ENCODE results near the gene SEC31A. TPM values are rescaled to one million over a fixed set of nuclear protein-coding genes. Genes with fewer than 3 reads are reported as not detected.

SEC31A gene
- total and polyA plus RNA-seq, 7 experiments from 2014 or later, result 130 to 168 (median 147) TPM

GRCh38 chr4:82851885-82852750, 38.8 kb downstream of the SEC31A start:
- H3K27me3 Mint-ChIP-seq, result no peaks in the 10 kb centered on the region
- Histone ChIP-seq H3K27me3 (ENCODE audit: control insufficient read depth in 2 of 2, insufficient read depth in 2 of 2, low read length in 2 of 2) (no peaks in the 10 kb centered on the region), H3K4me3 (ENCODE audit: low read length) (no peak overlapping the region), H3K9me3 (ENCODE audit: control insufficient read depth in 2 of 3, low read length in 3 of 3) (no peaks in the 10 kb centered on the region), H3K36me3 (ENCODE audit: control insufficient read depth in 2 of 3, insufficient read depth in 3 of 3, low read length in 3 of 3) (peaks cover 22 to 58% (median 35%) of the 10 kb centered on the region in 3 experiments), H3K27ac (ENCODE audit: low read depth, low read length) (no peak overlapping the region), H3K4me1 (ENCODE audit: control insufficient read depth in 2 of 2, insufficient read depth in 2 of 2, low read length in 2 of 2) (no peaks in the 10 kb centered on the region)
- no peak overlapping the region for H3K4me3 Mint-ChIP-seq
- ChIA-PET CTCF (interaction anchor here (0.5 to 2.7 kb wide), 8 partner anchors 44 to 500 kb away, joined by 3 to 11 read pairs (median 3); partner anchors contain the start of gene THAP9), POLR2A (interaction anchor here (0.6 to 2.3 kb wide), 4 partner anchors 15 to 475 kb away, joined by 3 to 5 read pairs (median 4); no protein-coding TSS in a partner anchor)
- peaks cover 27 to 54% (median 38%) of the 10 kb centered on the region in 5 donors for H3K36me3 Mint-ChIP-seq
- no peaks in the 10 kb centered on the region for H3K9me3 Mint-ChIP-seq
- peaks cover 0 to 17% (median 3%) of the 10 kb centered on the region in 7 donors for H3K4me1 Mint-ChIP-seq
- intact Hi-C loops (cut with micrococcal nuclease), result loop anchor here (1.0 to 5.0 kb wide), 6 partner anchors 39 to 430 kb away; partner anchors contain the start of genes COQ2 (in 1 of the 2), LIN54 (in 1 of the 2), SEC31A (in 1 of the 2) and THAP9 (in 1 of the 2)
- DNase-seq (peak in 6 of 9 donors; percentile 20 to 38 (median 32)), ATAC-seq (peak; percentile 58)
- H3K27ac Mint-ChIP-seq, result peak overlapping the region in 4 of 9 donors; percentile 21 to 47 (median 30)

DNA sequence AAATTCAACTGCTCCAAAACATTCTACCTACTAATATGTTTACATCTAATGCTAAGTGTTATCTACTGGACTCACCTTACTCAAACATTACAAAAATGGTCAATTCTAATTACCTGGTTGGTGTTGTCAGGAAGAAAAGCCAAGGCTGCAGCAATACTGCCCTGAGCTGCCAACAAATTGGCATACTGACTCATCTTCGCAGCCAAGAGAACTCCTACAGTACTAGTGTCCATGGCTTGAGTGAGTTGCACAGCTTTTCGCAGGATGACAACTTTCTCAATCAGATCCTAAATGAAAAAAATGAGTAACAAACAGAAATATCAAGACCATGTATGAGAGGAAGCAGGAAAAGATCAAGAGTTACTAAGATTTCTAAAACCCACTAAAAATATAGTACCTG, 39.6 kb downstream of the SEC31A start:
- intact Hi-C loops (cut with micrococcal nuclease), result loop anchor here in 1 of 2 donors (5.0 kb wide), 1 partner anchor 431 kb away; the partner anchor contains the start of gene COQ2
- Histone ChIP-seq H3K9me3 (ENCODE audit: control insufficient read depth in 2 of 3, low read length in 3 of 3) (no peaks in the 10 kb centered on the region), H3K36me3 (ENCODE audit: control insufficient read depth in 2 of 3, insufficient read depth in 3 of 3, low read length in 3 of 3) (peaks cover 22 to 57% (median 35%) of the 10 kb centered on the region in 3 experiments), H3K27ac (ENCODE audit: low read depth, low read length) (no peak overlapping the region), H3K4me1 (ENCODE audit: control insufficient read depth in 2 of 2, insufficient read depth in 2 of 2, low read length in 2 of 2) (no peaks in the 10 kb centered on the region), H3K4me3 (ENCODE audit: low read length) (no peak overlapping the region), H3K27me3 (ENCODE audit: control insufficient read depth in 2 of 2, insufficient read depth in 2 of 2, low read length in 2 of 2) (no peaks in the 10 kb centered on the region)
- Mint-ChIP-seq H3K27ac (no peak overlapping the region), H3K27me3 (no peaks in the 10 kb centered on the region), H3K9me3 (no peaks in the 10 kb centered on the region), H3K36me3 (peaks cover 27 to 61% (median 40%) of the 10 kb centered on the region in 5 donors), H3K4me3 (no peak overlapping the region), H3K4me1 (peaks cover 0 to 17% (median 3%) of the 10 kb centered on the region in 7 donors)
- ATAC-seq, result no peak
- ChIA-PET CTCF (interaction anchor here (0.6 to 2.7 kb wide), 2 partner anchors 48 to 499 kb away, joined by 3 to 11 read pairs; partner anchors contain the start of gene THAP9), POLR2A (interaction anchor here (2.3 kb wide), 1 partner anchor 38 kb away, joined by 5 read pairs; no protein-coding TSS in a partner anchor)
- DNase-seq, result no peak

DNA sequence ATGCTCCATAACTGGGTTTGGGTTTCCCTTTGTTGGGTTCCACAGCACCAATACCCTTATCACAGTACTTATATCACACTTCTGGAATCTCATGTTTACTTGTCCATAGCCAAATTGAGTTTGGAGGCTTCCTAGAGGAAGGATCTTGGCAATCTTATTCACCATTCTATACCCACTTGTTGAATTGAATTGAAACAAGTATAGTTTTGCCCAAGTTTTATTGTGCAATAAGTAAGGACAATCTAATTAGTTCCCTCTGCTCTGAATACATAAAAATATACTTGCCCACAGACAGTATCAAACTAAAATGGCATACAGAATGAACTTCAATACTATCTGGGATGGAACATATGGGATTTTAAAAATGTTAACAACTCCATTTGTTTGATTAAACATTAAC, 40.3 kb downstream of the SEC31A start:
- H3K27me3 ChIP-seq (ENCODE audit: control insufficient read depth in 2 of 2, insufficient read depth in 2 of 2, low read length in 2 of 2), result no peaks in the 10 kb centered on the region
- no peak overlapping the region for H3K27ac ChIP-seq (ENCODE audit: low read depth, low read length)
- Mint-ChIP-seq H3K27ac (no peak overlapping the region), H3K9me3 (no peaks in the 10 kb centered on the region), H3K4me3 (no peak overlapping the region), H3K4me1 (peaks cover 0 to 16% (median 3%) of the 10 kb centered on the region in 7 donors), H3K36me3 (peaks cover 24 to 62% (median 39%) of the 10 kb centered on the region in 5 donors), H3K27me3 (no peaks in the 10 kb centered on the region)
- no peaks in the 10 kb centered on the region for H3K4me1 ChIP-seq (ENCODE audit: control insufficient read depth in 2 of 2, insufficient read depth in 2 of 2, low read length in 2 of 2)
- peaks cover 22 to 57% (median 35%) of the 10 kb centered on the region in 3 experiments for H3K36me3 ChIP-seq (ENCODE audit: control insufficient read depth in 2 of 3, insufficient read depth in 3 of 3, low read length in 3 of 3)
- no peak for DNase-seq
- ChIA-PET CTCF (interaction anchor here (2.7 kb wide), 1 partner anchor 49 kb away, joined by 11 read pairs; the partner anchor contains the start of gene THAP9), POLR2A (interaction anchor here (2.3 kb wide), 1 partner anchor 39 kb away, joined by 5 read pairs; no protein-coding TSS in a partner anchor)
- intact Hi-C loops (cut with micrococcal nuclease), result loop anchor here in 1 of 2 donors (5.0 kb wide), 1 partner anchor 432 kb away; the partner anchor contains the start of gene COQ2
- no peak for ATAC-seq
- no peak overlapping the region for H3K4me3 ChIP-seq (ENCODE audit: low read length)
- H3K9me3 ChIP-seq (ENCODE audit: control insufficient read depth in 2 of 3, low read length in 3 of 3), result no peaks in the 10 kb centered on the region

GRCh38 chr4:82848706-82849105, 42.2 kb downstream of the SEC31A start:
- no peak for ATAC-seq
- Histone ChIP-seq H3K27me3 (ENCODE audit: control insufficient read depth in 2 of 2, insufficient read depth in 2 of 2, low read length in 2 of 2) (no peaks in the 10 kb centered on the region), H3K27ac (ENCODE audit: low read depth, low read length) (no peak overlapping the region), H3K4me3 (ENCODE audit: low read length) (no peak overlapping the region), H3K4me1 (ENCODE audit: control insufficient read depth in 2 of 2, insufficient read depth in 2 of 2, low read length in 2 of 2) (no peaks in the 10 kb centered on the region), H3K9me3 (ENCODE audit: control insufficient read depth in 2 of 3, low read length in 3 of 3) (no peaks in the 10 kb centered on the region), H3K36me3 (ENCODE audit: control insufficient read depth in 2 of 3, insufficient read depth in 3 of 3, low read length in 3 of 3) (peaks cover 15 to 63% (median 50%) of the 10 kb centered on the region in 3 experiments)
- intact Hi-C loops (cut with micrococcal nuclease), result loop anchor here in 1 of 2 donors (10.0 kb wide), 1 partner anchor 384 kb away; no protein-coding TSS in a partner anchor
- H3K27ac Mint-ChIP-seq, result no peak overlapping the region
- ChIA-PET POLR2A (no interaction called here), CTCF (no interaction called here)
- H3K27me3 Mint-ChIP-seq, result no peaks in the 10 kb centered on the region
- no peak overlapping the region for H3K4me3 Mint-ChIP-seq
- no peaks in the 10 kb centered on the region for H3K9me3 Mint-ChIP-seq
- H3K36me3 Mint-ChIP-seq, result peaks cover 16 to 63% (median 42%) of the 10 kb centered on the region in 5 donors
- H3K4me1 Mint-ChIP-seq, result peaks cover 0 to 13% (median 0%) of the 10 kb centered on the region in 7 donors
- DNase-seq, result no peak

GRCh38 chr4:82842593-82842992, 48.4 kb downstream of the SEC31A start:
- H3K27me3 Mint-ChIP-seq, result no peaks in the 10 kb centered on the region
- Histone ChIP-seq H3K4me3 (ENCODE audit: low read length) (no peak overlapping the region), H3K9me3 (ENCODE audit: control insufficient read depth in 2 of 3, low read length in 3 of 3) (no peaks in the 10 kb centered on the region), H3K4me1 (ENCODE audit: control insufficient read depth in 2 of 2, insufficient read depth in 2 of 2, low read length in 2 of 2) (no peaks in the 10 kb centered on the region), H3K36me3 (ENCODE audit: control insufficient read depth in 2 of 3, insufficient read depth in 3 of 3, low read length in 3 of 3) (peaks cover 0 to 62% (median 29%) of the 10 kb centered on the region in 3 experiments), H3K27me3 (ENCODE audit: control insufficient read depth in 2 of 2, insufficient read depth in 2 of 2, low read length in 2 of 2) (no peaks in the 10 kb centered on the region), H3K27ac (ENCODE audit: low read depth, low read length) (no peak overlapping the region)
- peak overlapping the region in 1 of 9 donors; percentile 59 for H3K27ac Mint-ChIP-seq
- peaks cover 0 to 50% (median 43%) of the 10 kb centered on the region in 5 donors for H3K36me3 Mint-ChIP-seq
- H3K4me1 Mint-ChIP-seq, result peaks cover 0 to 6% (median 0%) of the 10 kb centered on the region in 7 donors
- DNase-seq, result peak in 1 of 9 donors; percentile 10
- ChIA-PET CTCF (interaction anchor here (1.1 kb wide), 2 partner anchors 55 to 418 kb away, joined by 3 to 7 read pairs; no protein-coding TSS in a partner anchor), POLR2A (no interaction called here)
- H3K4me3 Mint-ChIP-seq, result no peak overlapping the region
- H3K9me3 Mint-ChIP-seq, result no peaks in the 10 kb centered on the region
- ATAC-seq, result no peak
- intact Hi-C loops (cut with micrococcal nuclease), result loop anchor here in 1 of 2 donors (10.0 kb wide), 1 partner anchor 378 kb away; no protein-coding TSS in a partner anchor

DNA sequence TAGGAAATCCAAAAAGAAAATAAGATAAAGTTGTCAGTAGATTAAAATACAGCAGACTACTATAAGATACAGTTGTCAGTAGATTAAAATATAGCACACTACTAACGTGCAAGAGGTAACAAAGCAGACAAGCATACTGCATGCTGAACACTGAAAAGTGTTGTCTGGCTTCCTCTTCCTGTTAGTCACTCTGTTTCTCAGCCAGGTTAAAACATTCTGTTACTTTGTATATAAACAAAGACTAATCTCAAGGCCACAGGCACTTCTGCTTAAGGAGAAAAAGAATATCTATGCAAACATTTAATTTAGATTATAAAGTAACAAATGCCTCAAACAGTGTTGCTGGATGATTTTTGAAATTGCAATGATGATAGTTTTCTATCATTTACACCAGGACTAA, 51.3 kb downstream of the SEC31A start:
- Mint-ChIP-seq H3K9me3 (no peaks in the 10 kb centered on the region), H3K4me3 (no peak overlapping the region), H3K27me3 (no peaks in the 10 kb centered on the region), H3K36me3 (peaks cover 0 to 44% (median 33%) of the 10 kb centered on the region in 5 donors), H3K4me1 (peaks cover 0 to 4% (median 0%) of the 10 kb centered on the region in 7 donors), H3K27ac (no peak overlapping the region)
- Histone ChIP-seq H3K9me3 (ENCODE audit: control insufficient read depth in 2 of 3, low read length in 3 of 3) (no peaks in the 10 kb centered on the region), H3K36me3 (ENCODE audit: control insufficient read depth in 2 of 3, insufficient read depth in 3 of 3, low read length in 3 of 3) (peaks cover 0 to 50% (median 19%) of the 10 kb centered on the region in 3 experiments), H3K27me3 (ENCODE audit: control insufficient read depth in 2 of 2, insufficient read depth in 2 of 2, low read length in 2 of 2) (no peaks in the 10 kb centered on the region), H3K4me1 (ENCODE audit: control insufficient read depth in 2 of 2, insufficient read depth in 2 of 2, low read length in 2 of 2) (no peaks in the 10 kb centered on the region), H3K27ac (ENCODE audit: low read depth, low read length) (no peak overlapping the region), H3K4me3 (ENCODE audit: low read length) (no peak overlapping the region)
- no peak for ATAC-seq
- ChIA-PET CTCF (no interaction called here), POLR2A (no interaction called here)
- intact Hi-C loops (cut with micrococcal nuclease), result loop anchor here in 1 of 2 donors (10.0 kb wide), 1 partner anchor 375 kb away; no protein-coding TSS in a partner anchor
- no peak for DNase-seq

Data from naive thymus-derived CD4-positive, alpha-beta T cell (primary cell).